Measurements from ENCODE around the gene FGF18. TPM values are rescaled to one million over a fixed set of nuclear protein-coding genes. Genes with fewer than 3 reads are reported as not detected.
"Not testable (repeated sequence)": the region's sequence is repeated elsewhere in the genome, so short reads cannot be mapped to it uniquely, and the experiment has no call there.

FGF18 gene
- total RNA-seq, 2 experiments from 2014 or later = not detected

DNA sequence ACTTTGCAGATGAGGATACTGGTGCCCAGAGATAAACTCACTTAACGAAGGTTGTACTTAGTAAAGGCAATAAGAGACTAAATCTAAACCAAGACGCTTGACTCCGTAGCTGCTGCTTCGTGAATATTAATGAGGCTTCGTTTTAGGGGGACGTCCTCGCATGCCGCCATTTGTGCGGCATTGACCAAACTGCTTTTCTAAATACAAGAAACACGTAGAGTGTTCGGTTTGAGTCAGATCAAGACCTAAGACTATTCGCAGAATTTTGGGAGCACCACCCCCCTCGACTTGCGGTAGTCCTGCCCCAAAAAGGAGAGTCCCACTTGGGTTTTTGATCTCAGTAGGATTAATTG lies 30.7 kb upstream of the FGF18 start:
- CTCF ChIA-PET = interaction anchor here (1.0 to 1.6 kb wide), 3 partner anchors 17 to 30 kb away, joined by 4 to 7 read pairs (median 5); no protein-coding TSS in a partner anchor
- H3K27me3 Mint-ChIP-seq = no peaks in the 10 kb centered on the region
- peak overlapping the region; percentile 98 for H3K27ac Mint-ChIP-seq
- no peaks in the 10 kb centered on the region for H3K9me3 Mint-ChIP-seq
- H3K4me3 Mint-ChIP-seq = peak overlapping the region; percentile 99
- H3K36me3 Mint-ChIP-seq (ENCODE audit: low read depth) = peaks cover 57% of the 10 kb centered on the region
- H3K4me1 Mint-ChIP-seq = peaks cover 64% of the 10 kb centered on the region
- DNase-seq = peak; percentile 59
- POLR2A ChIA-PET = interaction anchor here (0.8 to 5.3 kb wide), 13 partner anchors 11 to 1382 kb away, joined by 3 to 54 read pairs (median 7); partner anchors contain the start of genes DUSP1, FBXW11, FGF18 and TLX3

DNA sequence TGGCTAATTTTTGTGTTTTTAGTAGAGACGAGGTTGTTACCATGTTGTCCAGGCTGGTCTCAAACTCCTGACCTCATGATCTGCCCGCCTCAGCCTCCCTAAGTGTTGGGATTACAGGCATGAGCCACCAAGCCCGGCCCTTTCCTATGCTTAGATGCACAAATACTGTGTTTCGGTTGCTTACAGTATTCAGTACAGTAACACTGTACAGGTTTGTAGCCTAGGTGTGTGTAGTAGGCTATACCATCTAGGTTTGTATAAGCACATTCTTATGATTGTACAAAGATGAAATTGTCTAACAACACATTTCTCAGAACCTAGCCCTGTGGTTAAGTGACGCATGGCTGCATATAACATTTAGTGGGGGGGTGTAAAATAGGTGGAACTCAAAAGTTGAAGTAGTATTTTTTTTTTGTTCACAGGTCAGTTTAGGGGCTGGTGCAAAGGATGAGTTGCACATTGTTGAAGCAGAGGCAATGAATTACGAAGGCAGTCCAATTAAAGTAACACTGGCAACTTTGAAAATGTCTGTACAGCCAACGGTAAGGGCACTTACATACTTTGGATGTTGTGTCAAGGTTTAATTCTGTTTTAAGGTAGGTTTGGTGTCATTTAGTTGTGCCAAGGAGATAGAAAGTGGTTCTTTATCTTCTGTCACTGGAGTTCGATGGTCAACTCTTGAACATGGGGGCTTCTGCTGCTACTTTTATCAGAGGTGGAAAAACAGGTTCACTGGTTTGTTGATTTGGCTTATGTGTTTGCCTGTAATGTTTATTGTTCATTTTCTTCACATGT lies 28.4 kb upstream of the FGF18 start:
- Mint-ChIP-seq H3K36me3 (ENCODE audit: low read depth) (peaks cover 71% of the 10 kb centered on the region), H3K27ac (peak overlapping the region; percentile 98), H3K27me3 (no peaks in the 10 kb centered on the region), H3K4me3 (peak overlapping the region; percentile 99), H3K9me3 (no peaks in the 10 kb centered on the region), H3K4me1 (peaks cover 77% of the 10 kb centered on the region)
- peak; percentile 51 for DNase-seq
- CTCF ChIA-PET = no interaction called here
- POLR2A ChIA-PET = interaction anchor here (3.0 to 5.3 kb wide), 3 partner anchors 9 to 19 kb away, joined by 13 to 54 read pairs (median 32); no protein-coding TSS in a partner anchor

DNA sequence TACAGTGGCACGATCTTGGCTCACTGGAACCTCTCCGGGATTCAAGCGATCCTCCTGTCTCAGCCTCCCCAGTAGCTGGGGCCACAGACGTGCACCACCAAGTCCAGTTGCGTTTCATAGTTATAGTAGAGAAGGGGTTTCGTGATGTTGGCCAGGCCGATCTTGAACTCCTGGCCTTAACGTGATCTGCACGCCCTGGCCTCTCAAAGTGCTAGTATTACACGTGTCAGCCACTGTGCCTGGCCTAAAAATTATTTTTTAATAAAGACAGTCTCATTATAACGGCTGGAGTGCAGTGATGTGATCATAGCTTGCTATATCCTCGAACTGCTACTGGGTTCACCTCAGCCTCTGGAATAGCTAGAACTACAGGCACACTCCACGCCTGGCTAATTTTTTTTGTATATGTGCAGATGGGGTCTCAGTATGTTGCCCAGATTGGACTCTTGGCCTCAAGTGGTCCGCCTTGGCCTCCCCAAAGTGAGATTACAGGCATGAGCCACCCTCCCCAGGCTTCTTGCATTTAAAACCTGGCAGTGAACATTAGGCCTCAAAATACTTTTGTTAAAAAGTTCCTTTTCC lies 27.4 kb upstream of the FGF18 start:
- DNase-seq = no peak
- H3K9me3 Mint-ChIP-seq = no peaks in the 10 kb centered on the region
- H3K27me3 Mint-ChIP-seq = no peaks in the 10 kb centered on the region
- H3K27ac Mint-ChIP-seq = peak overlapping the region; percentile 16
- H3K4me1 Mint-ChIP-seq = peaks cover 81% of the 10 kb centered on the region
- peaks cover 78% of the 10 kb centered on the region for H3K36me3 Mint-ChIP-seq (ENCODE audit: low read depth)
- H3K4me3 Mint-ChIP-seq = no peak overlapping the region
- CTCF ChIA-PET = interaction anchor here (0.8 to 1.2 kb wide), 2 partner anchors 13 to 16 kb away, joined by 4 to 6 read pairs; no protein-coding TSS in a partner anchor
- POLR2A ChIA-PET = interaction anchor here (1.2 to 3.0 kb wide), 3 partner anchors 10 to 22 kb away, joined by 3 to 13 read pairs (median 5); no protein-coding TSS in a partner anchor

DNA sequence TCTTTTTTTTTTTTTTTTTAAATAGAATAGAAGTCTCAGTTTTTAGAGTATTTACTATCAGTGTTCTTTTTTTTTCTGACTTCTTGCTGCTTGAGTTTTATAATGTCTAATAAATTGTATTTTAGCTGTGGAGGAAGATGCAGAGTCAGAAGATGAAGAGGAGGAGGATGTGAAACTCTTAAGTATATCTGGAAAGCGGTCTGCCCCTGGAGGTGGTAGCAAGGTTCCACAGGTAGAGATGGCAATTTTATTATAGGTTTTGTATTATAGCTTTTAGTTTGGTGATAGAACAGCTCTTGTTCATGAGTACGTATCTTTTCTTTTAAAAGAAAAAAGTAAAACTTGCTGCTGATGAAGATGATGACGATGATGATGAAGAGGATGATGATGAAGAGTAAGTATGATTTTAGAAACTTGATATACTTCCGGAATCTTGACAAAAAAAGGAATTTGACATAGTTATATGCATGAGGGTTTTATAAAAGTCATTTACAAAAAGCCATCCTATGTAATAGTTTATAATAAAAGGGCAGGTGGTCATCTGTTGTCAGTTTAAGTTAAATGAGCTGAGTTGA lies 26.8 kb upstream of the FGF18 start:
- no peak for DNase-seq
- Mint-ChIP-seq H3K4me1 (peaks cover 80% of the 10 kb centered on the region), H3K36me3 (ENCODE audit: low read depth) (peaks cover 80% of the 10 kb centered on the region), H3K9me3 (no peaks in the 10 kb centered on the region), H3K27me3 (no peaks in the 10 kb centered on the region), H3K27ac (peak overlapping the region; percentile 45), H3K4me3 (no peak overlapping the region)
- POLR2A ChIA-PET = interaction anchor here (0.8 to 3.0 kb wide), 4 partner anchors 9 to 22 kb away, joined by 3 to 13 read pairs (median 5); no protein-coding TSS in a partner anchor
- CTCF ChIA-PET = interaction anchor here (0.6 to 1.2 kb wide), 3 partner anchors 13 to 19 kb away, joined by 3 to 6 read pairs (median 4); no protein-coding TSS in a partner anchor

DNA sequence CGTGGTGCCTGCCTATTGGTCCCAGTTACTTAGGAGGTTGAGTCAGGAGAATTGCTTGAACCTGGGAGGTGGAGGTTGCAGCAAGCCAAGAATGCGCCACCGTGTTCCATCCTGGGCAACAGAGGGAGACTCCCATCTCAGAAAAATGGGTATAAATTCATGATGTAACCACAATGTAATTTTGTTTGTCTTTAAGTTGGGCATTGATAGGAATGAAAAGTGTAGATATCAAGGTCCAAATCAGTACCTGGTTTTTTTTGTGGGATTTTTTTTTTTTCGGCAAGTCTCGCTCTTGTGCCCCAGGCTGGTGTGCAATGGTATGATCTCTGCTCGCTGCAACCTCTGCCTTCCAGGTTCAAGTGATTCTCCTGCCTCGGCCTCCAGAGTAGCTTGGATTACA lies 24.4 kb upstream of the FGF18 start:
- Mint-ChIP-seq H3K36me3 (ENCODE audit: low read depth) (peaks cover 83% of the 10 kb centered on the region), H3K4me3 (no peak overlapping the region), H3K27ac (no peak overlapping the region), H3K27me3 (no peaks in the 10 kb centered on the region), H3K9me3 (no peaks in the 10 kb centered on the region), H3K4me1 (peaks cover 77% of the 10 kb centered on the region)
- POLR2A ChIA-PET = no interaction called here
- no peak for DNase-seq
- CTCF ChIA-PET = interaction anchor here (1.4 kb wide), 1 partner anchor 11 kb away, joined by 5 read pairs; no protein-coding TSS in a partner anchor

DNA sequence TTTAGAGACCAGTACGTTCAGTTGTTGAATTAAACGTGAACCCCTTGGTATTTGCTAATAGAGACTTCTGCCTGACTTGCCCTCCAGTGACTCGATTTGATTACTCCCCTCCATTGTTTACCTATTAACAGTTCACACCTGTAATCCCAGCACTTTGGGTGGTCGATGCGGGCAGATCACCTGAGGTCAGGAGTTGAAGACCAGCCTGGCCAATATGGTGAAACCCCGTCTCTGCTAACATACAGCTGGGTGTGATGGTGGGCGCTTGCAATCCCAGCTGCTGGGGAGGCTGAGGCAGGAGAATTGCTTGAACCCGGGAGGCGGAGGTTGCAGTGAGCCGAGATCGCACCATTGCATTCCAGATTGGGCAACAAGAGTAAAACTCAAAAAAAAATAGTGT lies 22.9 kb upstream of the FGF18 start:
- H3K27me3 Mint-ChIP-seq, H3K27ac Mint-ChIP-seq, DNase-seq, H3K9me3 Mint-ChIP-seq, H3K4me3 Mint-ChIP-seq: not testable (repeated sequence)
- POLR2A ChIA-PET = interaction anchor here (0.8 kb wide), 2 partner anchors 8 kb away, joined by 3 read pairs; partner anchors contain the start of gene NPM1
- Mint-ChIP-seq H3K4me1 (peaks cover 71% of the 10 kb centered on the region), H3K36me3 (ENCODE audit: low read depth) (peaks cover 84% of the 10 kb centered on the region)
- CTCF ChIA-PET = interaction anchor here (1.4 kb wide), 2 partner anchors 9 to 22 kb away, joined by 3 to 5 read pairs; partner anchors contain the start of gene FGF18

DNA sequence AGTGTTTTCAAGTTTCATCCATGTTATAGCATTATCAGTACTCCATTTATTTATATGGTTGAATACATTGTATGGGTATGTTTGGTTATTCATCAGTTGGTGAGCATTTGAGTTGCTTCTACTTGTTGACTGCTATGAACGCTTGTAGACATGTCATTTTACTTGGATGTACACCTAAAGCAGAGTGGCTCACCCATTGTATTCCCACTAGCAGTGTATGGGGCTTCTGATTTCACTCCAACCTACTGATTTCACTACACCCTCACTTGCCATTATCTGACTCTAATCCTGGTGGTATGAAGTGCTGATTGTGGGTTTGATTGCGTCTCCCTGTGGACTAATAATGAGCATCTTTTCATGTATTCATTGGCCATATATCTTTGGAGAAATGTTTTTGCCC lies 22.3 kb upstream of the FGF18 start:
- POLR2A ChIA-PET = interaction anchor here (0.8 kb wide), 1 partner anchor 9 kb away, joined by 3 read pairs; the partner anchor contains the start of gene NPM1
- no peaks in the 10 kb centered on the region for H3K27me3 Mint-ChIP-seq
- DNase-seq = no peak
- peaks cover 67% of the 10 kb centered on the region for H3K4me1 Mint-ChIP-seq
- no peaks in the 10 kb centered on the region for H3K9me3 Mint-ChIP-seq
- no peak overlapping the region for H3K4me3 Mint-ChIP-seq
- peak overlapping the region; percentile 24 for H3K27ac Mint-ChIP-seq
- CTCF ChIA-PET = interaction anchor here (1.4 kb wide), 1 partner anchor 22 kb away, joined by 3 read pairs; the partner anchor contains the start of gene FGF18
- peaks cover 82% of the 10 kb centered on the region for H3K36me3 Mint-ChIP-seq (ENCODE audit: low read depth)

DNA sequence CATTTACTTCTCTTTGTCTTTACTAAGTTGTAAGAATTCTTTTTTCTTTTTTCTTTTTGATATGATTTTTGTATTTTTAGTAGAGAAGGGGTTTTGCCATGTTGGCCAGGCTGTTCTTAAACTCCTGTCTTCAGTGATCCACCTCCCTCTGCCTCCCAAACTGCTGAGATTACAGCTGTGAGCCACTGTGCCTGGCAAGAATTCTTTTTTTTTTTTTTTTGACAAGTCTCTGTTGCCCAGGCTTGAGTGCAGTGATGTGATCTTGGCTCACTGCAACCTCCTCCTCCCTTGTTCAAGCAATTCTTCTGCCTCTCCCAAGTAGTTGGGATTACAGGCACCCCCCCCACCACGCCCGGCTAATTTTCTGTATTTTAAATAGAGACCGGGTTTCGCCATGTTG lies 21.8 kb upstream of the FGF18 start:
- Mint-ChIP-seq H3K27me3 (no peaks in the 10 kb centered on the region), H3K9me3 (no peaks in the 10 kb centered on the region), H3K36me3 (ENCODE audit: low read depth) (peaks cover 80% of the 10 kb centered on the region), H3K27ac (no peak overlapping the region), H3K4me3 (no peak overlapping the region), H3K4me1 (peaks cover 63% of the 10 kb centered on the region)
- no peak for DNase-seq
- CTCF ChIA-PET = interaction anchor here (1.4 kb wide), 1 partner anchor 21 kb away, joined by 3 read pairs; the partner anchor contains the start of gene FGF18
- POLR2A ChIA-PET = interaction anchor here (0.8 to 4.6 kb wide), 2 partner anchors 9 kb away, joined by 3 to 54 read pairs; partner anchors contain the start of gene NPM1

DNA sequence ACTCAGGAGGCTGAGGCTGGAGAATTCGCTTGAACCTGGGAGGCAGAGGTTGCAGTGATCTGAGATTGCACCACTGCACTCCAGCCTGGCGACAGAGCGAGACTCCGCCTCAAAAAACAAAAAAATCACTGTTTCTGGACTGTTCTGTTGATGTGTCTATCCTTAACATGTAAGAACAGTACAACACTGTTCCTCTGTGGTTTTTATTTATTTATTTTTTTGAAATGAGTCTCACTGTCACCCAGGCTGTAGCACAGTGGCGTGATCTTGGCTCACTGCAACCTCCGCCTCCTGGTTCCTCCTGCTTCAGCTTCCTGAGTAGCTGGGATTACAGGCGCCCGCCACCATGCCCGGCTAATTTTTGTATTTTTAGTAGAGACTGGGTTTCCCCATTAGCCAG lies 20.8 kb upstream of the FGF18 start:
- H3K9me3 Mint-ChIP-seq, H3K27me3 Mint-ChIP-seq, DNase-seq, CTCF ChIA-PET, H3K4me3 Mint-ChIP-seq, H3K27ac Mint-ChIP-seq: not testable (repeated sequence)
- Mint-ChIP-seq H3K4me1 (peaks cover 55% of the 10 kb centered on the region), H3K36me3 (ENCODE audit: low read depth) (peaks cover 72% of the 10 kb centered on the region)
- POLR2A ChIA-PET = interaction anchor here (0.7 to 4.6 kb wide), 3 partner anchors 10 to 19 kb away, joined by 3 to 54 read pairs (median 3); partner anchors contain the start of gene NPM1

DNA sequence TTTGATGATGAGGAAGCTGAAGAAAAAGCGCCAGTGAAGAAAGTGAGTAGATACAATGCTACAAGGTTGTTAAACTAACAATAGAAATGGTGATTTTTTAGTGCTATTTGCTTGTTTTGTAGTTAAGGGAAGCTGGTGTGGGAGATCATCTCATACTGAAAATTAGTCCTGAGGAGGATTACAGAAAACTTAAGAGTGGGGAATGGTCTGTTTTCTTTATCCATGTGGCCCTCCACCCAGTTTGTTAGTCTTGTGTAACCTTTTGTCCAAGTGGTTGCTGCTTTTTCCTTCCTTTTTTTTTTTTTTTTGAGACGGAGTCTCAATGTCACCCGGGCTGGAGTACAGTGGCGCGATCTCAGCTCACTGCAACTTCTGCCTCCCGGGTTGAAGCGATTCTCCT lies 19.3 kb upstream of the FGF18 start:
- POLR2A ChIA-PET = interaction anchor here (4.6 kb wide), 1 partner anchor 12 kb away, joined by 54 read pairs; the partner anchor contains the start of gene NPM1
- Mint-ChIP-seq H3K27ac (no peak overlapping the region), H3K4me1 (peaks cover 51% of the 10 kb centered on the region), H3K4me3 (no peak overlapping the region), H3K36me3 (ENCODE audit: low read depth) (peaks cover 69% of the 10 kb centered on the region), H3K9me3 (no peaks in the 10 kb centered on the region), H3K27me3 (no peaks in the 10 kb centered on the region)
- no peak for DNase-seq
- CTCF ChIA-PET = no interaction called here

DNA sequence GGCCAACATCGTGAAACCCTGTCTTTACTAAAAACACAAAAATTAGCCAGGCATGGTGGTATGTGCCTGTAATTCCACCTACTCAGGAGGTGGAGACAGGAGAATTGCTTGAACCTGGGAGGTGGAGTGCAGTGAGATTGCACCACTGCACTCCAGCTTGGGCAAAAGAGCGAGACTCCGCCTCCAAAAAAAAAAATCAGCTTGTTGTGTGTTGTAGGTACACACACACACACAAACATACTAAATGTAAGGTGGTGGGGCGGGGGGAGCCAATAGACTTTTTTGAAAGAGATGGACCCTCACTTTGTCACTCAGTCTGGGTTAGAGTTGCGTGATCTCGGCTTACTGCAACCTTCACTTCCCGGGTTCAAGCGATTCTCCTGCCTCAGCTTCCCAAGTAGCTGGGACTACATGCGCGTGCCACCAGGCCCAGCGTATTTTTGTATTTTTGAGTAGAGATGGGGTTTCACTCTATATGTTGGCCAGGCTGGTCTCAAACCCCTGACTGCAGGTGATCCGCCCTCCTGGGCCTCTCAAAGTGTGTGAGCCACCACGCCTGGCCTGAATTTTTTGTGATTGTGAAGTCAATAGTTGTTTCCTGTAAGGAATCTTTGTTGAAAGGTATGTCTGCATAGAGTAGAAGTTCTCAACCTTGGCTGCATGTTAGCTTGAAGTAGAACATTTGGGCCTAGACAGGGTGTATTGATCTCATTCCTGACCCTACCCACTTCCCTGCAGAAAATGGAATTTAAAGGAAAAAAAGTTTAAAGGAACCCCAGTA lies 18.1 kb upstream of the FGF18 start:
- POLR2A ChIA-PET = interaction anchor here (1.0 to 4.6 kb wide), 2 partner anchors 9 to 13 kb away, joined by 5 to 54 read pairs; partner anchors contain the start of gene NPM1
- no peak for DNase-seq
- CTCF ChIA-PET = no interaction called here
- Mint-ChIP-seq H3K4me1 (peaks cover 49% of the 10 kb centered on the region), H3K27ac (no peak overlapping the region), H3K27me3 (no peaks in the 10 kb centered on the region), H3K4me3 (no peak overlapping the region), H3K9me3 (no peaks in the 10 kb centered on the region), H3K36me3 (ENCODE audit: low read depth) (peaks cover 72% of the 10 kb centered on the region)

DNA sequence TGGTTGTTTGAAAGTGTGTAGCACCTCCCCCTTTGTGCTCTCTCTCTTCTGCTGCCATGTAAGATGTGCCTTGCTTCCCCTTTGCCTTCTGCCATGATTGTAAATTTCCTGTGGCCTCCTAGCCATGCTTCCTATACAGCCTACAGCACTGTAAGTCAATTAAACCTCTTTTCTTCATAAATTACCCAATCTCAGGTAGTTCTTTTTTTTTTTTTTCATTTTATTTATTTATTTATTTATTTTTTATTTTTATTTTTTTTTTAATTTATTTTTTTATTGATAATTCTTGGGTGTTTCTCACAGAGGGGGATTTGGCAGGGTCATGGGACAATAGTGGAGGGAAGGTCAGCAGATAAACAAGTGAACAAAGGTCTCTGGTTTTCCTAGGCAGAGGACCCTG lies 16.7 kb upstream of the FGF18 start:
- POLR2A ChIA-PET, H3K4me3 Mint-ChIP-seq, CTCF ChIA-PET, H3K9me3 Mint-ChIP-seq, DNase-seq, H3K27me3 Mint-ChIP-seq, H3K27ac Mint-ChIP-seq: not testable (repeated sequence)
- peaks cover 49% of the 10 kb centered on the region for H3K4me1 Mint-ChIP-seq
- H3K36me3 Mint-ChIP-seq (ENCODE audit: low read depth) = peaks cover 71% of the 10 kb centered on the region
